ENCODE data around the gene RNF223. TPM values are rescaled to one million over a fixed set of nuclear protein-coding genes. Genes with fewer than 3 reads are reported as not detected.

RNF223 gene
- total and polyA plus RNA-seq, 2 experiments from 2014 or later, result 0.43 to 0.88 TPM

DNA sequence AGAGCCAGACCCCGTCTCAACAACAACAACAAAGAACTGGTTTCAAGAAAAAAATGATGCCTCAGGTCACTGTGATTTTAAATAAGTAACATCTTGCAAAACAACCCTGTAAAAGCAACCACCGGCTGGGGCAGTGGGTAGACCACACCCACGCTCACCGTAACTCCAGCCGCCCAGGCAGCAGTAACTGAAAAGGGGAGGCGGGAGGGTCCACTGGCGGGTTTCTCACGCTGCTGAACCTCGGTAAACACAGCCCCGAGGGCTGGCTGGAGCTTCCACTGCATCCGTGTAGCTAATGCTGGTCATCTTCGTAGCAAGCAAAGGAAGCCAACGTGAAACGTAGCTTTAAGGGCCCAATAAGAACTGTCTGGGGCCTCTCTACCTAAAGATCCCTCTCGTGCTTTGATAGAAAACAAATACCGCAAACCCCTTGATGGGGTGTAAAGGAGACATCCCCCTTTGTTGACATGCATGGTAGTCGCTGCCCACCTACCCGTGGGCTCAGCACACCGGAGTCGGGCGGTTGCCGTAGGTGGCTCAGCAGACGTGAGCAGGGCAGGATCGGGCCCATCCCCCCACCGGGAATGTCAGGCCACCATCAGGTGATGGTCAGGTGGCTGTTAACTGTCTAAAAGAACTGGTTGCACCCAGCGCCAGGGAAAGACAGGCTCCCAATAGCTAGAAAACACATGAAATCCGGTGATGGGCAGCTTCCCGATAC, 37.6 kb upstream of the RNF223 start:
- no peak overlapping the region for H3K27ac ChIP-seq
- H3K9me2 ChIP-seq (replicated peaks; ENCODE audit: insufficient read depth), result no peaks in the 10 kb centered on the region
- peaks cover 26% of the 10 kb centered on the region for H3K79me2 ChIP-seq
- peaks cover 6% of the 10 kb centered on the region for H3K4me1 ChIP-seq (ENCODE audit: insufficient read depth)
- H2AFZ ChIP-seq, result no peak overlapping the region
- H3K4me2 ChIP-seq, result no peak overlapping the region
- H3K9me3 ChIP-seq (ENCODE audit: low read depth), result no peaks in the 10 kb centered on the region
- no peaks in the 10 kb centered on the region for H3K27me3 ChIP-seq
- no peaks in the 10 kb centered on the region for H4K20me1 ChIP-seq (ENCODE audit: insufficient read depth, poor library complexity, severe bottlenecking)
- H3K36me3 ChIP-seq (replicated peaks; ENCODE audit: insufficient read depth, low read depth), result no peaks in the 10 kb centered on the region
- DNase-seq (ENCODE audit: low spot score), result no peak
- no peak overlapping the region for H3K4me3 ChIP-seq
- 95% methylated on average over 28 of the region's 28 CpGs for WGBS (ENCODE audit: low lambda C conversion rate, missing lambda C conversion rate)
- TF ChIP-seq CTCF (IDR thresholded peaks at IDR 0.05; ENCODE audit: poor library complexity), result no peak
- TF ChIP-seq EZH2 (IDR thresholded peaks at IDR 0.05; ENCODE audit: borderline replicate concordance), result no peak
- TF ChIP-seq EZH2phosphoT487 (IDR thresholded peaks at IDR 0.05; ENCODE audit: low read depth, severe bottlenecking, unreplicated experiment), result no peak

GRCh38 chr1:1110561-1110971, 36.5 kb upstream of the RNF223 start:
- no peak for DNase-seq (ENCODE audit: low spot score)
- Histone ChIP-seq H3K79me2 (peaks cover 32% of the 10 kb centered on the region), H3K27me3 (no peaks in the 10 kb centered on the region), H3K4me3 (no peak overlapping the region), H2AFZ (no peak overlapping the region), H3K4me1 (ENCODE audit: insufficient read depth) (peaks cover 6% of the 10 kb centered on the region), H3K27ac (no peak overlapping the region), H3K4me2 (no peak overlapping the region), H3K9me3 (ENCODE audit: low read depth) (no peaks in the 10 kb centered on the region), H3K9me2 (replicated peaks; ENCODE audit: insufficient read depth) (no peaks in the 10 kb centered on the region), H4K20me1 (ENCODE audit: insufficient read depth, poor library complexity, severe bottlenecking) (no peaks in the 10 kb centered on the region), H3K36me3 (replicated peaks; ENCODE audit: insufficient read depth, low read depth) (no peaks in the 10 kb centered on the region)
- no peak for TF ChIP-seq EZH2phosphoT487 (IDR thresholded peaks at IDR 0.05; ENCODE audit: low read depth, severe bottlenecking, unreplicated experiment)
- TF ChIP-seq CTCF (IDR thresholded peaks at IDR 0.05; ENCODE audit: poor library complexity), result no peak
- TF ChIP-seq EZH2 (IDR thresholded peaks at IDR 0.05; ENCODE audit: borderline replicate concordance), result no peak
- 95% methylated on average over 28 of the region's 29 CpGs for WGBS (ENCODE audit: low lambda C conversion rate, missing lambda C conversion rate)

- no peak overlapping the region for H3K27ac ChIP-seq
- TF ChIP-seq EZH2 (IDR thresholded peaks at IDR 0.05; ENCODE audit: borderline replicate concordance) (no peak), CTCF (IDR thresholded peaks at IDR 0.05; ENCODE audit: poor library complexity) (no peak), EZH2phosphoT487 (IDR thresholded peaks at IDR 0.05; ENCODE audit: low read depth, severe bottlenecking, unreplicated experiment) (no peak)
- H3K9me3 ChIP-seq (ENCODE audit: low read depth), result no peaks in the 10 kb centered on the region
- no peaks in the 10 kb centered on the region for H3K36me3 ChIP-seq (replicated peaks; ENCODE audit: insufficient read depth, low read depth)
- H3K4me2 ChIP-seq, result no peak overlapping the region
- H3K27me3 ChIP-seq, result no peaks in the 10 kb centered on the region
- peaks cover 26% of the 10 kb centered on the region for H3K79me2 ChIP-seq
- H2AFZ ChIP-seq, result no peak overlapping the region
- no peak overlapping the region for H3K4me3 ChIP-seq
- no peaks in the 10 kb centered on the region for H4K20me1 ChIP-seq (ENCODE audit: insufficient read depth, poor library complexity, severe bottlenecking)
- WGBS (ENCODE audit: low lambda C conversion rate, missing lambda C conversion rate), result 97% methylated on average over 14 of the region's 14 CpGs
- peaks cover 1% of the 10 kb centered on the region for H3K4me1 ChIP-seq (ENCODE audit: insufficient read depth)
- no peaks in the 10 kb centered on the region for H3K9me2 ChIP-seq (replicated peaks; ENCODE audit: insufficient read depth)
- DNase-seq (ENCODE audit: low spot score), result no peak
These were observed 35.6 kb upstream of the RNF223 start for GRCh38 chr1:1109743-1110142.
